Measurements from ENCODE around the gene ZNF599. TPM values are rescaled to one million over a fixed set of nuclear protein-coding genes. Genes with fewer than 3 reads are reported as not detected.

The ZNF599 gene
- total and polyA plus RNA-seq, 2 donors (not counting 1 experiment from before 2014, with no cell fraction given): 6.0 to 7.6 TPM

DNA sequence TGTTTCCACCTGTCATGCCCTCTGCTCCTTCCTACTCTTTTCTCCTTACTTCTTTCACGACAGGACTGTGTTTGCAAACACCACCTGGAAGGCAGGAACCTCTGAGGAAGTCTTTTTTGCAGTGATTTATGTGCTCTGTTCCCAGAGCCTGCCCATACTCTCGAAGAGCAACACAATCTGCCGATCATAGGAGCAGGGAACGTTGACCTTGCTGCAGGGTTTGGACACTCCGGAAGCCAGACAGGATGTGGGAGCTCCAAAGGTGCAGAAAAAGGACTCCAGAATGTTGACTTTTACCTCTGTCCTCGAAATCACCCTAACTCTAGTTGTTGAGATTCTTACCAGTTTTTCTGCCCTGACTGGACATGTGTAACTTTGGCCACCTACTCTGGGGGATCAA lies 47.6 kb downstream of the ZNF599 start:
- WGBS (ENCODE audit: insufficient coverage): 58% methylated on average over 4 of the region's 6 CpGs
- DNase-seq: no peak
- peaks cover 34% of the 10 kb centered on the region for H3K27me3 Mint-ChIP-seq

DNA sequence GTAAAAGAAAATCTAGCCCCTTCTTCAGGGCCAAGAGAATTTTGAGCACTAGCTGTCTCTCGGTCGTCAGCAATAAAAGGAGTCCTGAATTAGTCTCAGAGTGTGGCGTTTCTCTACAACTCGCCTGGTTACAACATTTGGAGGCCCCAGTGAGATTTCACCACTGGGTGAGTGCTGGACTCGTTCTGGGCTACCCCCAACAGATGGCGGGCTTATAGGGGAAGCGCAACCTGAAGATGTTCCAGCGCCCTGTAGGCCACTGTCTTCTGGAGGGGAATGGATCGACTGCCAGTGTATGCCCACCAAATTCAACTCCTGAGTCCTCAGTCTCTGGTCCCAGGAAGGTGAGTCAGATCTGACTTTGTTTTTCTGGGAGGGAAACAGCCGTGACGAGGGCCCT lies 50.7 kb downstream of the ZNF599 start:
- Mint-ChIP-seq H3K4me1 (no peaks in the 10 kb centered on the region), H3K9me3 (ENCODE audit: insufficient read depth) (no peaks in the 10 kb centered on the region), H3K27ac (no peak overlapping the region), H3K27me3 (peaks cover 29% of the 10 kb centered on the region), H3K4me3 (no peak overlapping the region)
- DNase-seq: no peak
- 65% methylated on average over 11 of the region's 11 CpGs for WGBS (ENCODE audit: insufficient coverage)
- no peak for ATAC-seq (ENCODE audit: low read depth)
- Histone ChIP-seq H3K27ac (ENCODE audit: low read length in 2 of 2) (no peak overlapping the region), H4K20me1 (ENCODE audit: control insufficient read depth, insufficient read depth, low read length, poor library complexity, severe bottlenecking) (no peaks in the 10 kb centered on the region), H3K4me2 (replicated peaks; ENCODE audit: low read depth, low read length, poor library complexity, severe bottlenecking) (no peak overlapping the region), H2AFZ (ENCODE audit: insufficient read depth, low read depth, low read length, poor library complexity, severe bottlenecking) (no peak overlapping the region), H3K9ac (ENCODE audit: low read length) (no peak overlapping the region), H3K27me3 (replicated peaks in 1 of 4; ENCODE audit: control extremely low read depth in 1 of 4, control insufficient read depth in 3 of 4, insufficient read depth in 4 of 4, low read length in 3 of 4) (peaks cover 0 to 7% (median 3%) of the 10 kb centered on the region in 4 experiments), H3K36me3 (replicated peaks in 1 of 2; ENCODE audit: control extremely low read depth in 1 of 2, control insufficient read depth in 1 of 2, extremely low read depth in 1 of 2, insufficient read depth in 2 of 2, low read length in 1 of 2) (no peaks in the 10 kb centered on the region), H3K9me3 (ENCODE audit: control extremely low read depth in 1 of 3, control insufficient read depth in 2 of 3, insufficient read depth in 1 of 3, low read length in 2 of 3) (peaks cover 0 to 3% (median 1%) of the 10 kb centered on the region in 3 donors), H3K79me2 (ENCODE audit: control insufficient read depth, insufficient read depth, low read length) (no peaks in the 10 kb centered on the region), H3K4me1 (ENCODE audit: control insufficient read depth in 2 of 2, insufficient read depth in 2 of 2, low read length in 2 of 2) (no peaks in the 10 kb centered on the region), H3K4me3 (ENCODE audit: control extremely low read depth in 1 of 5, extremely low read depth in 1 of 5, insufficient read depth in 1 of 5, low read depth in 2 of 5, low read length in 4 of 5) (no peak overlapping the region)
- TF ChIP-seq EZH2 (IDR thresholded peaks at IDR 0.05; ENCODE audit: borderline replicate concordance, insufficient read depth, low read depth, low read length, poor library complexity, severe bottlenecking) (no peak), CTCF (IDR thresholded peaks at IDR 0.05) (no peak)
- ChIA-PET POLR2A (no interaction called here), CTCF (interaction anchor here (0.6 kb wide), 1 partner anchor 111 kb away, joined by 5 read pairs; no protein-coding TSS in a partner anchor)
- intact Hi-C loops (cut with micrococcal nuclease): no loop called here

More for the DNA sequence above, 47.6 kb downstream of the ZNF599 start:
- Mint-ChIP-seq H3K4me1 (no peaks in the 10 kb centered on the region), H3K4me3 (no peak overlapping the region), H3K9me3 (ENCODE audit: insufficient read depth) (no peaks in the 10 kb centered on the region), H3K27ac (no peak overlapping the region)
- Histone ChIP-seq H3K36me3 (replicated peaks in 1 of 2; ENCODE audit: control extremely low read depth in 1 of 2, control insufficient read depth in 1 of 2, extremely low read depth in 1 of 2, insufficient read depth in 2 of 2, low read length in 1 of 2) (no peaks in the 10 kb centered on the region), H3K9ac (ENCODE audit: low read length) (no peak overlapping the region), H3K4me2 (replicated peaks; ENCODE audit: low read depth, low read length, poor library complexity, severe bottlenecking) (no peak overlapping the region), H3K4me1 (ENCODE audit: control insufficient read depth in 2 of 2, insufficient read depth in 2 of 2, low read length in 2 of 2) (no peaks in the 10 kb centered on the region), H3K9me3 (ENCODE audit: control extremely low read depth in 1 of 3, control insufficient read depth in 2 of 3, insufficient read depth in 1 of 3, low read length in 2 of 3) (peaks cover 0 to 3% (median 0%) of the 10 kb centered on the region in 3 donors), H3K79me2 (ENCODE audit: control insufficient read depth, insufficient read depth, low read length) (no peaks in the 10 kb centered on the region), H3K4me3 (ENCODE audit: control extremely low read depth in 1 of 5, extremely low read depth in 1 of 5, insufficient read depth in 1 of 5, low read depth in 2 of 5, low read length in 4 of 5) (no peak overlapping the region), H2AFZ (ENCODE audit: insufficient read depth, low read depth, low read length, poor library complexity, severe bottlenecking) (no peak overlapping the region), H3K27ac (ENCODE audit: low read length in 2 of 2) (no peak overlapping the region), H3K27me3 (replicated peaks in 1 of 4; ENCODE audit: control extremely low read depth in 1 of 4, control insufficient read depth in 3 of 4, insufficient read depth in 4 of 4, low read length in 3 of 4) (peaks cover 0 to 12% (median 3%) of the 10 kb centered on the region in 4 experiments), H4K20me1 (ENCODE audit: control insufficient read depth, insufficient read depth, low read length, poor library complexity, severe bottlenecking) (no peaks in the 10 kb centered on the region)
- ChIA-PET POLR2A (no interaction called here), CTCF (no interaction called here)
- no peak for TF ChIP-seq EZH2 (IDR thresholded peaks at IDR 0.05; ENCODE audit: borderline replicate concordance, insufficient read depth, low read depth, low read length, poor library complexity, severe bottlenecking)
- no peak for TF ChIP-seq CTCF (IDR thresholded peaks at IDR 0.05)
- ATAC-seq (ENCODE audit: low read depth): no peak
- intact Hi-C loops (cut with micrococcal nuclease): no loop called here
